OCI-LY7 (cell line): Measurements from ENCODE around the gene SIGLECL1.
"Not testable (repeated sequence)": the region's sequence is repeated elsewhere in the genome, so short reads cannot be mapped to it uniquely, and the experiment has no call there.

Source experiments
- EZH2phosphoT487 ChIP-seq: fragments of 200-600 bp; sonication (generic); IDR thresholded peaks from 2 replicates; pipeline ENCODE4 v1.6.1; 2018; ENCODE audit warnings: low read depth, borderline replicate concordance, mild to moderate bottlenecking, mixed run types, antibody characterized with exemption, low read length, moderate library complexity, mixed read lengths
- TF ChIP-seq, protein P1 (sequence below): fragments of 200-600 bp; sonication (generic); conservative IDR thresholded peaks from 2 replicates; pipeline ENCODE4 v1.5.1; 2014; ENCODE audit warnings: mild to moderate bottlenecking, antibody characterized with exemption, low read length, moderate library complexity, mixed read lengths

DNA sequence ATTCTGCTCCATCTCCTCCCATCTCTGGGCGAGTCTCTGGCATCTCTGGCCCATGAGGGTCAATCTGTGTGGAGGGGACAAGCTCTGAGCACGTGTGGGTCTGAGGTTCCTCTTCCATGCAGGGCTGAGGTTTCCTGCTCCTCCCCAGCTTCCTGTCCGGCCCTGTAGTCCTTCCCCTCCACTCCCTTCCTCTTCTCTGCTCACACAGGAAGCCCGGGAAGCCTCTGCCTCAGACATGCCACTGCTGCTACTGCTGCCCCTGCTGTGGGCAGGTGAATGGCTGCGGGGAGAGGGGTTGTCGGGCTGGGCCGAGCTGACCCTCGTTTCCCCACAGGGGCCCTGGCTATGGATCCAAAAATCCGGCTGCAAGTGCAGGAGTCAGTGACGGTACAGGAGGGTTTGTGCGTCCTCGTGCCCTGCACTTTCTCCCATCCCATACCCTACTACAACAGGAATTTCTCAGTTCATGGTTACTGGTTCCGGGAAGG, 40.0 kb upstream of the SIGLECL1 start:
- TF ChIP-seq, protein P1, sequence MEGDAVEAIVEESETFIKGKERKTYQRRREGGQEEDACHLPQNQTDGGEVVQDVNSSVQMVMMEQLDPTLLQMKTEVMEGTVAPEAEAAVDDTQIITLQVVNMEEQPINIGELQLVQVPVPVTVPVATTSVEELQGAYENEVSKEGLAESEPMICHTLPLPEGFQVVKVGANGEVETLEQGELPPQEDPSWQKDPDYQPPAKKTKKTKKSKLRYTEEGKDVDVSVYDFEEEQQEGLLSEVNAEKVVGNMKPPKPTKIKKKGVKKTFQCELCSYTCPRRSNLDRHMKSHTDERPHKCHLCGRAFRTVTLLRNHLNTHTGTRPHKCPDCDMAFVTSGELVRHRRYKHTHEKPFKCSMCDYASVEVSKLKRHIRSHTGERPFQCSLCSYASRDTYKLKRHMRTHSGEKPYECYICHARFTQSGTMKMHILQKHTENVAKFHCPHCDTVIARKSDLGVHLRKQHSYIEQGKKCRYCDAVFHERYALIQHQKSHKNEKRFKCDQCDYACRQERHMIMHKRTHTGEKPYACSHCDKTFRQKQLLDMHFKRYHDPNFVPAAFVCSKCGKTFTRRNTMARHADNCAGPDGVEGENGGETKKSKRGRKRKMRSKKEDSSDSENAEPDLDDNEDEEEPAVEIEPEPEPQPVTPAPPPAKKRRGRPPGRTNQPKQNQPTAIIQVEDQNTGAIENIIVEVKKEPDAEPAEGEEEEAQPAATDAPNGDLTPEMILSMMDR = not testable (repeated sequence)
- not testable (repeated sequence) for TF ChIP-seq EZH2phosphoT487
